Gastrocnemius medialis (tissue), 4 donors: ENCODE measurements around the gene GNAI3.

ENCODE experiments used
- CTCF ChIP-seq, 5 experiments: fragments of 450-650 bp in 3 of 5; fragments of 200-600 bp in 2 of 5; sonication (generic) in 2 of 5; IDR thresholded peaks in 4 of 5; conservative IDR thresholded peaks in 1 of 5; 1 replicate in 4 of 5; 2 replicates in 1 of 5; pipeline ENCODE4 v1.5.1; 2016 to 2019; ENCODE audit warnings: antibody characterized with exemption in 5 of 5, mild to moderate bottlenecking in 3 of 5, moderate library complexity in 3 of 5
- POLR2A ChIP-seq, 2 donors: fragments of 450-650 bp; IDR thresholded peaks; one replicate each; pipeline ENCODE4 v1.6.1; 2017; ENCODE audit warnings: antibody characterized with exemption in 2 of 2, mild to moderate bottlenecking in 2 of 2, moderate library complexity in 2 of 2

- no peak for TF ChIP-seq CTCF (IDR thresholded peaks at IDR 0.05 in 4 of 5, conservative IDR thresholded peaks at IDR 0.05 in 1 of 5)
- no peak for TF ChIP-seq POLR2A (IDR thresholded peaks at IDR 0.05)
Measured at GRCh38 chr1:109527098-109527811, 21.2 kb upstream of the GNAI3 start.
